ENCODE results near the gene MRPL14.

MRPL14 gene

GRCh38 chr6:44123544-44123943, 3.7 kb downstream of the MRPL14 start:
- TF ChIP-seq CSDC2 (CRISPR knock-in tag; IDR thresholded peaks at IDR 0.05): no peak
- TF ChIP-seq RARB (CRISPR knock-in tag; IDR thresholded peaks at IDR 0.05): no peak
- no peak for TF ChIP-seq SNAI2 (CRISPR knock-in tag; IDR thresholded peaks at IDR 0.05)
- TF ChIP-seq BACH2 (CRISPR knock-in tag; IDR thresholded peaks at IDR 0.05; ENCODE audit: borderline replicate concordance): no peak
- no peak for ATAC-seq

- ATAC-seq: no peak
- TF ChIP-seq ZNF565 (CRISPR knock-in tag; conservative IDR thresholded peaks at IDR 0.05; ENCODE audit: low read depth) (no peak), ISL1 (CRISPR knock-in tag; IDR thresholded peaks at IDR 0.05) (no peak), ARNTL (CRISPR knock-in tag; IDR thresholded peaks at IDR 0.05; ENCODE audit: borderline replicate concordance, low read depth) (no peak), CSDC2 (CRISPR knock-in tag; IDR thresholded peaks at IDR 0.05) (no peak), ZFP3 (CRISPR knock-in tag; IDR thresholded peaks at IDR 0.05) (no peak), OSR1 (CRISPR knock-in tag; IDR thresholded peaks at IDR 0.05) (no peak), TCF4 (CRISPR knock-in tag; IDR thresholded peaks at IDR 0.05; ENCODE audit: borderline replicate concordance) (no peak), RARB (CRISPR knock-in tag; IDR thresholded peaks at IDR 0.05) (no peak), ESRRG (CRISPR knock-in tag; IDR thresholded peaks at IDR 0.05) (no peak), SNAI2 (CRISPR knock-in tag; IDR thresholded peaks at IDR 0.05) (no peak), CSRNP3 (CRISPR knock-in tag; IDR thresholded peaks at IDR 0.05) (no peak), ZNF70 (CRISPR knock-in tag; IDR thresholded peaks at IDR 0.05) (no peak)
- TF ChIP-seq, protein P1, sequence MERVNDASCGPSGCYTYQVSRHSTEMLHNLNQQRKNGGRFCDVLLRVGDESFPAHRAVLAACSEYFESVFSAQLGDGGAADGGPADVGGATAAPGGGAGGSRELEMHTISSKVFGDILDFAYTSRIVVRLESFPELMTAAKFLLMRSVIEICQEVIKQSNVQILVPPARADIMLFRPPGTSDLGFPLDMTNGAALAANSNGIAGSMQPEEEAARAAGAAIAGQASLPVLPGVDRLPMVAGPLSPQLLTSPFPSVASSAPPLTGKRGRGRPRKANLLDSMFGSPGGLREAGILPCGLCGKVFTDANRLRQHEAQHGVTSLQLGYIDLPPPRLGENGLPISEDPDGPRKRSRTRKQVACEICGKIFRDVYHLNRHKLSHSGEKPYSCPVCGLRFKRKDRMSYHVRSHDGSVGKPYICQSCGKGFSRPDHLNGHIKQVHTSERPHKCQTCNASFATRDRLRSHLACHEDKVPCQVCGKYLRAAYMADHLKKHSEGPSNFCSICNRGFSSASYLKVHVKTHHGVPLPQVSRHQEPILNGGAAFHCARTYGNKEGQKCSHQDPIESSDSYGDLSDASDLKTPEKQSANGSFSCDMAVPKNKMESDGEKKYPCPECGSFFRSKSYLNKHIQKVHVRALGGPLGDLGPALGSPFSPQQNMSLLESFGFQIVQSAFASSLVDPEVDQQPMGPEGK (CRISPR knock-in tag; IDR thresholded peaks at IDR 0.05; ENCODE audit: borderline replicate concordance): no peak
- TF ChIP-seq, protein P2, sequence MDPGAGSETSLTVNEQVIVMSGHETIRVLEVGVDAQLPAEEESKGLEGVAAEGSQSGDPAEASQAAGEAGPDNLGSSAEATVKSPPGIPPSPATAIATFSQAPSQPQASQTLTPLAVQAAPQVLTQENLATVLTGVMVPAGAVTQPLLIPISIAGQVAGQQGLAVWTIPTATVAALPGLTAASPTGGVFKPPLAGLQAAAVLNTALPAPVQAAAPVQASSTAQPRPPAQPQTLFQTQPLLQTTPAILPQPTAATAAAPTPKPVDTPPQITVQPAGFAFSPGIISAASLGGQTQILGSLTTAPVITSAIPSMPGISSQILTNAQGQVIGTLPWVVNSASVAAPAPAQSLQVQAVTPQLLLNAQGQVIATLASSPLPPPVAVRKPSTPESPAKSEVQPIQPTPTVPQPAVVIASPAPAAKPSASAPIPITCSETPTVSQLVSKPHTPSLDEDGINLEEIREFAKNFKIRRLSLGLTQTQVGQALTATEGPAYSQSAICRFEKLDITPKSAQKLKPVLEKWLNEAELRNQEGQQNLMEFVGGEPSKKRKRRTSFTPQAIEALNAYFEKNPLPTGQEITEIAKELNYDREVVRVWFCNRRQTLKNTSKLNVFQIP (CRISPR knock-in tag; IDR thresholded peaks at IDR 0.05; ENCODE audit: borderline replicate concordance, low read depth): no peak
These were observed 4.5 kb downstream of the MRPL14 start for GRCh38 chr6:44122801-44123200.

- ATAC-seq: no peak
These were observed 6.4 kb downstream of the MRPL14 start for GRCh38 chr6:44120692-44121443.

More at GRCh38 chr6:44120692-44121443, 6.4 kb downstream of the MRPL14 start:
- no peak for TF ChIP-seq ISL1 (CRISPR knock-in tag; IDR thresholded peaks at IDR 0.05)
- no peak for TF ChIP-seq ESRRG (CRISPR knock-in tag; IDR thresholded peaks at IDR 0.05)
- no peak for TF ChIP-seq GLIS3 (CRISPR knock-in tag; IDR thresholded peaks at IDR 0.05)
- no peak for TF ChIP-seq CREB5 (CRISPR knock-in tag; IDR thresholded peaks at IDR 0.05; ENCODE audit: low read depth)
- no peak for TF ChIP-seq CSRNP3 (CRISPR knock-in tag; IDR thresholded peaks at IDR 0.05)
- no peak for TF ChIP-seq ZC3H10 (CRISPR knock-in tag; IDR thresholded peaks at IDR 0.05)
- TF ChIP-seq, protein P2 (CRISPR knock-in tag; IDR thresholded peaks at IDR 0.05; ENCODE audit: borderline replicate concordance, low read depth): no peak
- TF ChIP-seq RARB (CRISPR knock-in tag; IDR thresholded peaks at IDR 0.05): no peak
- TF ChIP-seq ZNF70 (CRISPR knock-in tag; IDR thresholded peaks at IDR 0.05): no peak
- TF ChIP-seq ZNF565 (CRISPR knock-in tag; conservative IDR thresholded peaks at IDR 0.05; ENCODE audit: low read depth): no peak
- TF ChIP-seq OSR1 (CRISPR knock-in tag; IDR thresholded peaks at IDR 0.05): no peak
- no peak for TF ChIP-seq BACH2 (CRISPR knock-in tag; IDR thresholded peaks at IDR 0.05; ENCODE audit: borderline replicate concordance)
- no peak for TF ChIP-seq CSDC2 (CRISPR knock-in tag; IDR thresholded peaks at IDR 0.05)
- TF ChIP-seq TCF4 (CRISPR knock-in tag; IDR thresholded peaks at IDR 0.05; ENCODE audit: borderline replicate concordance): no peak
- TF ChIP-seq ZFP3 (CRISPR knock-in tag; IDR thresholded peaks at IDR 0.05): no peak
- TF ChIP-seq SNAI2 (CRISPR knock-in tag; IDR thresholded peaks at IDR 0.05): no peak
- no peak for TF ChIP-seq PPARA (CRISPR knock-in tag; IDR thresholded peaks at IDR 0.05; ENCODE audit: borderline replicate concordance)
- no peak for TF ChIP-seq TOX (CRISPR knock-in tag; IDR thresholded peaks at IDR 0.05; ENCODE audit: borderline replicate concordance)
- TF ChIP-seq ZFP30 (CRISPR knock-in tag; IDR thresholded peaks at IDR 0.05): no peak
